Stimulated activated CD4-positive, alpha-beta T cell treated with anti-CD3 and anti-CD28 coated beads, Interleukin-15, amount 100 ng/mL, for 24 hours (primary cell): ENCODE measurements around the gene COL15A1.

Experiments used
- DNase-seq: peaks from one replicate; pipeline ENCODE4 v3.0.0-alpha.2; 2020

The COL15A1 gene

GRCh38 chr9:99062549-99062948, 118.8 kb downstream of the COL15A1 start:
- DNase-seq: no peak

DNA sequence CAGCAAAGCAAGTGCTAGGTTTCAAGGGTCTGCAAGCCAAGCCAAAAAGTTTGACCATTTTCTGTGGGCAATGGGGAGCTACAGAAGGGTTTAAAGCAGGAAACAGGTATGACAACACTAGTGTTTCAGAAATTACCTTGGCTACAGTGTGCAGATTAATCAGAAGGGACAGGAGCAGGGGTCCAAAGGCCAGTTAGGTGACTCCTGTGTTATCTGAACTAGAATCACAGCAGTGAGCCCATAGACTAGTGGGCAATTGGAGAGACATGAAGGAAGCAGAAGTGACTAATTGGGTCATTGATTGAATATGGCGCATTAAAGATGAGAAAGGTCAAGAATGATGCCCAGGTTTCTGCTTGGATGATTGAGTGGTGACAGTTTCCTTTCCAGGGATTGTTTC, 119.8 kb downstream of the COL15A1 start:
- DNase-seq: no peak

DNA sequence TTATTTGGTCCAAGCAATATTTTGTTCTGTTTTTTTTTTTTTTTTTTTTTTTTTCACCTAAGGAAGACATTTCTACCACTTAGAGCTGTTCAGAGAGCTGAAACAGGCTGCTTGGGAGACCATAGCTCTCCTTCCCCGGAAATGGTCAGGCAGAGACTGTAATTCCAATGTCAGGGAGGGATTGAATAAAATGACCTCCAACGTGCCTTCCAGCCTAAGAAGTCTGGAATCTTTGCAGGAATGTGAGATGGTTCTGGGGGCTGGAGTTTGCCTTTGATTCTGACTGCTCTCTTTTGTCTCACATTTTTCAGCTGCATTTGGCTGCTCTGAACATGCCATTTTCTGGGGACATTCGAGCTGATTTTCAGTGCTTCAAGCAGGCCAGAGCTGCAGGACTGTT, 122.9 kb downstream of the COL15A1 start:
- no peak for DNase-seq

DNA sequence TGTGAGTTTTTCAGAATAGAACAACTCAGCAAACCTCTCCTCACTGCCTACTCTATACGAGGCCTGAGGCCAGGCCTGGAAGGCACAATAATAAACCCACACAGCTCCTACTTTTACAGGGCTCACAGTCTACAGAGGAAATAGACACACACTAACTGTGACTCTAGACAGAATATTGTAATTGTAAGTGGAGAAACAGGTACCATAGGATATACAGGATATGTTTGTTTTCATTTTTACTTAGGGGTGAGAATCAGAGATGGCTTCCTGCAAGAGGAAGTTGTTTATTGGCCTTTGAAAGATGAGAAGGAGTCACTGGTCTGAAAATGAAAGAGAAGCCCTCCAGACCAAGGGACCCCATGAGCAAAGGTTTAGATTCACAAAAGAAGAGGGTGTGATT, 125.4 kb downstream of the COL15A1 start:
- DNase-seq: no peak

DNA sequence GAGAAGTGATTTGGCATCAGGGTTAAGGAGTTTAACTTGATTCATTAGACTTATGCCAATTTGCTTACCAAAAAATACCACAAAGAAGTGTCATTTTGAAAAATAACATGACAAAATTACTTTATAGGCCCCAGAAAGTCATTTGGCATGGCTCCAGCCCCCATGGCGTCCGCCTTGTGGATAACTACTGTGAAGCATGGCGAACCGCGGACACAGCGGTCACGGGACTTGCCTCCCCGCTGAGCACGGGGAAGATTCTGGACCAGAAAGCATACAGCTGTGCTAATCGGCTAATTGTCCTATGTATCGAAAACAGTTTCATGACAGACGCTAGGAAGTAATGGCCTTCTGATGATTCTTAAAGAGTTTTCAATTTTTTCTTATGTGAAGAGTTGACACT, 125.8 kb downstream of the COL15A1 start:
- no peak for DNase-seq

DNA sequence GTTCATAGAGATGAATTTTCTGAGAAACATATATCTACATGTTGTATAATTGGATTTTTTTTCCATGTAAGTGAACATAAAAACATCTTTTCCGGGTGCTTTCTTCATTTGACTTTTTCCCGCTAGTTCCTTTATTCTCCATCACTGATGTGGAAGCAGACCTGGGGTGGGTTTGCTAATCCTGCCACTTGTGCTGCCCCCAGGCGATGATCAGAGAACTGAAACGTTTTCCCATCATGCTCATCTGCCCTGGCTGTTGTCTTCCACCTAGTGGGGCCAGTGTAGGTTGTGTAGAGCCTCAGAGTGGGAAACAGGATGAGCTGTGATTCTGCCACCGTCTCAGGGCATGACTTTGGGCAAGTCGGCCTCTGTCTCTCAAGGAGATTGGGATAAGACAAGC, 127.0 kb downstream of the COL15A1 start:
- DNase-seq: no peak

- DNase-seq: no peak
Observed at GRCh38 chr9:99071313-99072039, 127.8 kb downstream of the COL15A1 start.

DNA sequence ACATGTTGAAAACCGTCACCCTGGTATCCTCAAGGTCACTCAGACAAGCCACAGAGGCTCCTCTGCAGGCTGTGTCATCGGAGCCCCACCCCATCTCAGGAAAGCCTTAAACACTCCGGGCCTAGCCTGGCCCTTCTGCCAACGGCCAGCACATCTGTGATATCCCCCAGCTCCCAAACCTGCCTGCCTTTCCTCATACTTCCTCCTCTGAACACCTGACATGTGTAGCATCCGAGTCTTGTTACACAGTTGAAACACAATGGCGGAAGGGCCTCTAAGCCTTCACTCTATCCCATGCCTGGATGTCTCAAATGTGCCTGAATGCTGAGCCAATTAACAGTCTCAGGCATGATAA, 128.3 kb downstream of the COL15A1 start:
- DNase-seq: no peak

DNA sequence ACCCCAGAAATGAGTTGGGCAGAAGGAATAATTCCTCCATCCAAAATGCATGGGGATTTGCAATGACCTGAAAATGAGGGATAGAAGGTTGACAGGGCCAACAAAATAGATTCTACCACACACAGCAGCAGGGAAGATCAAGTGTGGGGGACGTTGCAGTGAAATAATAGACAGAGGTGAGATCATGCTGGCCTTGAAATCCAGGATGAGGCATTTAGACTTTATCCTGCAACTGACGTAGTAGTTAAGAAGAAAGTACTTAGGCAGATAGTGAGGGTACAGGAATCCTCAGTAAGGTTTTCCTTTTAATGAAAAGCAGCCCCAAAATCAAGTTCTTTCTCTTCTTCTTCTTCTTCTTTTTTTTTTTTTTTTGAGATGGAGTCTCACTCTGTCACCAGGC, 129.6 kb downstream of the COL15A1 start:
- DNase-seq: no peak

GRCh38 chr9:99073985-99074901, 130.5 kb downstream of the COL15A1 start:
- no peak for DNase-seq

- DNase-seq: no peak
Observed at GRCh38 chr9:99074902-99075245, 131.2 kb downstream of the COL15A1 start.

- no peak for DNase-seq
Observed at GRCh38 chr9:99075246-99075912, 131.7 kb downstream of the COL15A1 start.

DNA sequence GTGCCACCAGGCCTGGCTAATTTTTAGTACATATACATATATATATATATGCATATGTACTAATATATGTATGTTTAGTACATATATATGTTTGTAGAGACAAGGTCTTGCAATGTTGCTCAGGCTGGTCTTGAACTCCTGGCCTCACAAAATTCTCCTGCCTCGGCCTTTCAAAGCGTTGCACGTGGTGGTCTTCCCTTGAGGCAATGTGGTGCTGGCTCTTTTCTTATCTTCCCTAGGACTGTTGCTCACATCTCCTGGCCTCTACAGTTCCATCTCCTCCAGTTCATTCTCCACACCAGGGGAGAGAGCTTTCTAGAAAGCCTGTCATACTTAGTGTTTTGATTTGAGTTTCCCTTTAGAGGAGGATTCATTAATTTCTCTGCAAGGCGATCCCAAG, 132.3 kb downstream of the COL15A1 start:
- no peak for DNase-seq

DNA sequence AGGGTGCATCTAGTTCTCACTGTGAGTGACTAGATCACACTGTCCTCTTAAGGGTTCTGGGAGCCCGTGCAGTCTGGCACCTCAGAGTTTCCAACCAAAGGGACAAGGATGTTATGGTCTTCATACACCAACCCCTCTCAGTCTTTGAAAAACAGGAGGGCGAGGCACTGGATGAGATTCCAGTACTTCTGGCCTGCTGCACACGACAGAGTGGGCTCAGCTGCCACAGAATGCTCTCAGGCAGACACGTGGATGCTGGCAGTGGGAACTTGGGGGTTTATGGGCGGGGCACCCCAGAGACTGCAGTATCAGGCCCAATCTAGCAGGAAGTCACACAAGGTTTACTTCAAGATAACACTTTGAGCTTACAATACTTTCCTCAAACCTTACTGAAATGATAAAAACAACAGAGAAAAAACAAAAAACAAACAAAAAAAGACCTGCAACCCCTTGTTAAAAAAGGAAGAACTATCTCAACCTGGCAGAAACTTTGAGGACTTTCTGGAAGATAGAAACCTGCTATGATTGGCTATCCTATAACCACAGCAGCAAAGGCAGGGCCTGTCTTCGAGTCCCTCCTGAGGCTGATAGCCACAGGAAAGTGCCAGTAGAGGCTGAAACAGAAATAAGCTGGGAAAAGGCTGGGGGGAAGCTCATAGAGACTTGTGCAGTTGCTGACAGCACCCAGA, 132.9 kb downstream of the COL15A1 start:
- DNase-seq: peak; percentile 28

DNA sequence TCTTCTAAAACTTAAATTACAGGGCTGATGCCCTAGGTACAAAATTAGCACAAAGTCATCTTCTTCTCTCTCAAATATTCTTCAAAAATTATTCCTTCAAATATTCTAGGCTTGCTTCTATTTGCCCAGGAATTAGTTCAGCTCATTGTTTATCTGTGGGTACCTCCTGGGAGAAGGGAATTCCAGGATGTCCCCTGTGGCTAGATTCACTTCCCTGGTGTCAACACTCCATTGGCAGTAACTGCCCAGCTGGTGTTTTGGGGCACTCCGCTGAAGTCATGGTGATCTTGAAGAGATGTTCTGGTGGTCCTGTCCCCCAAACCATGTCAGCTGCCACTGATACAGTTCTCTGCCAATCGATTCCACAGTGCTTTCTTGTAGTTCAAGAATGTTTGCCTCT, 135.0 kb downstream of the COL15A1 start:
- no peak for DNase-seq

DNA sequence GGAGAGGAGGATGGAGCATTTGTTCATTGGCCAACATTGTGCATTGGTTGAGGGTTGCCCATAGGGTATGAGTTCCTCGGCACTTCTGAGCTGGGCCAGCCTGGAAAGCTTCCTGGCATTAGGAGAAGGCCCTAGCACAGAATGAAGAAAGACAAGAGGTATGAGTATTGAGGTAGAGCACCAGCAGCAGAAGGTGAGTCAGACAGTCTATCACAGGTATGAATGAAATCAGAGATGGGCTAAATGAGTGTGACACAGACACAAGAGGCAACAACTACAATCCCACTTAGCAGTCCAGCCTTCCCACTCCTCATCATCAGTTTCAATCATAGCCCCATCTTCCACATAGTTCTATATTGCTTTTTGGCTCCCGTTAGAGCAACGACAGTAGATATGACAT, 135.8 kb downstream of the COL15A1 start:
- DNase-seq: no peak

GRCh38 chr9:99083051-99083450, 139.3 kb downstream of the COL15A1 start:
- no peak for DNase-seq

- no peak for DNase-seq
Observed at GRCh38 chr9:99085949-99086948, 142.5 kb downstream of the COL15A1 start.

GRCh38 chr9:99087462-99087861, 143.8 kb downstream of the COL15A1 start:
- no peak for DNase-seq

GRCh38 chr9:99090336-99091130, 146.8 kb downstream of the COL15A1 start:
- DNase-seq: no peak
